Activated CD4-positive, alpha-beta T cell treated with anti-CD3 and anti-CD28 coated beads, Interleukin-2, amount 50 U/mL, for 24 hours (primary cell): ENCODE results near the gene LAMTOR5.

Experiments
- DNase-seq, 2 donors: peaks; one replicate each; pipeline ENCODE4 v3.0.0-alpha.2; 2020; ENCODE audit warnings: low read depth in 1 of 2, low spot score in 1 of 2

The LAMTOR5 gene

GRCh38 chr1:110390692-110391245, 16.7 kb downstream of the LAMTOR5 start, which contains the start of gene SLC16A4:
SLC16A4 (minus strand) TSS chr1:110391026; CDS start chr1:110389323, 1,703 bp downstream.
- DNase-seq = no peak

- no peak for DNase-seq
Observed at GRCh38 chr1:110390096-110390495, 17.4 kb downstream of the LAMTOR5 start.

DNA sequence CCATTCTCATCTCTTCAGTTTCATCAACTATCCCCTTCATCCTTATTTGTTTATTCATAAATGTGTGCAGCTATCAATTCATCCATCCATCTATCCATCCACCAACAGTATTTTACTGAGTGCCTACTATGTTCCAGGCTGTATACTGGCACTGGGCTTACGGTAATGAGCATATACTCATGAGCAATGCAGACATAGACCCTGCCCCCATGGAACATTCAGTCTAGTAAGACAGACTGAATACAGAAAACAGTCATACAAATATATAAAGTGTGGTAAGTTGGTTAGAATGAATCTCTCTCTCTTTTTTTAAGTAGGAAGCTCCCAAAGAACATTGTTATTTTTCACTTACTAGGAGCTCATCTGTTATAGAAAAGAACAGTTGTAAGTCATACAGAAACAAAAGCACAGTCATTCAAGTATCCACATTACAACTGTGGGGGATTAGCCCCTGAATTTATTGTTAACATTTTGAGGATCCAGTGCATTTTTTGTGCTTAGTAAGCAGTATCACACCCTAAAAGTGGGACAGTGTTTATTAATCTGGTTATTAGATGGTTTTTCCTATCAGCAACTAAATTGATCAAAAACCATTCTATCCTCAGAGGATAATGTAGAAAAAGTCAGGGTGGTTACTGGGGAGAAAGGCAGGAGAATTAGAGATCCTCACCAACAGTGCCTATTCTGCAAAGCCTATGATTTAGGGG, 20.3 kb downstream of the LAMTOR5 start:
- no peak for DNase-seq

DNA sequence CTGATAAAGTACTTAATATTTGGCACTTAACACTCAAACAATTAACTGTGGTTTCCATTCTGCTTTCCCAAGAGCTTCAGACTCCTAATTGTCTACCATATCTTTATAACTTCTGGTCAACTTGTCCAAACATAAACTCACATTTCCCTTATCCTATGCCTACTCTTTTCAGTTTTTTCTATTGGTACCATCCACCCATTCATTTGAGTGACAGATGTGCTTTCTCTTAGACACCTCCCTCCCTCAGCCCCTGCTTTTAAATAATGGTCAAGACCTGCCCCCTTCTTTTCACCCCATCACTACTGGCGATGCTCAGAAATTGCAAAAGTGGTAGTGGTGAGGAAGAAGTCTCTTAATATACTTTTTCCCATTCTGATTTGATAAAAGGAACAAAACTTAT, 22.1 kb downstream of the LAMTOR5 start:
- DNase-seq = no peak

- DNase-seq = no peak
Observed at GRCh38 chr1:110384581-110385321, 22.7 kb downstream of the LAMTOR5 start.

GRCh38 chr1:110383251-110383990, 24.1 kb downstream of the LAMTOR5 start:
- no peak for DNase-seq

GRCh38 chr1:110380672-110381283, 26.7 kb downstream of the LAMTOR5 start:
- no peak for DNase-seq

GRCh38 chr1:110375490-110375889, 32.0 kb downstream of the LAMTOR5 start:
- no peak for DNase-seq

DNA sequence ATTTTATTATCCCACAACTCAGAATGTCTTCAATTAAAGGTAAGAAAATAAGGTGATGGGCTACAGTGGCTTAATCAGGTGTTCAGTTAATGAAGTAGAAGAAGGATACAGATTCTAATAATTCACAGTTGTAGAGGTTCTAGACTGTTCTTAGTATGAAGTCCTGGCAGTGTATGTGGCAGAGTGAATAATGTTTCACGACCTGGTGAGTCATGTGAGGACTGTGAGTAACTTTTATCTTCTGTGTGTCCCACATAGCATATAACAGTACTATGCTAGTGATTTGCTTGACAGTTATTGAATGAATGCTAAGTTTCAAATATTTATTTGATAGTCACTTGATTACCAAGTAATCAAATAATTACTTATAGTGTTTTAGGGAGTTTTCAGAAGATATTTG, 36.7 kb downstream of the LAMTOR5 start:
- no peak for DNase-seq

GRCh38 chr1:110364221-110364620, 43.3 kb downstream of the LAMTOR5 start:
- no peak for DNase-seq

DNA sequence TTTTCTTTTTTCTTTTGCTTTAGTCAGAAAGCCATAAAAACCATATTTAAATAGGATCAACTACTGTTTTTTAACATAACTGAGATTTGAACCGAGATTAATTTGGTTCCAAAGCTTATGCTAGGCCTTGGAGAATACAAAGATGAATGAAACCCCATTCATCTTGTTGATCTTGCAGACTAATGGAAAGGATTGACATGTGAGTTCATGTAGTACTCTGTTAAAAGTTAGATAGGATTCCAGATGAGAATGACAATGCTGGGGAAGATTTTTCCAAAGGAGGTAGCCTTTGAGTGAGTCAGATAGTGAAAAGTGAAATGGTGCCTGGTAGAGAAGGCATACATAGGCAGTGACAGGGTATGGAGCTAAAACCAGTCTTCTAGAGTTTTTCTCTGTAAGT, 45.6 kb downstream of the LAMTOR5 start:
- DNase-seq = no peak

DNA sequence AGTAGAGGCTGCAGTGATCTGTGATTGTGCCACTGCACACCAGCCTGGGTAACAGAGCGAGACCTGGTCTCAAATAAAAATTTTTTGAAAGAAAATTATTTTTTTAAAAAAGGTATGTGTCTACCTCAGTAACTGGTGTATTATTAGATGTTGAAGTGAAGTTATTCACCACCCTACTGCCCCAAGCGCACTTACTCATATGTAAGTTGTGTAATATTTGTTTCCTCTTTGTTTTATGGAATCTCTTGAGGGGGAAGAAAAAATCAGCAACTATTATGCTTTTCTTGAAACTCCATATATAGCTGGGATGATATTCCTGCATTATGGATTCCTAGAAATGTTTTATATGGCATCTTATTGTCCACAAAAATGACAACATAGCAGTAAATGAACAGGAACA, 47.1 kb downstream of the LAMTOR5 start:
- no peak for DNase-seq

DNA sequence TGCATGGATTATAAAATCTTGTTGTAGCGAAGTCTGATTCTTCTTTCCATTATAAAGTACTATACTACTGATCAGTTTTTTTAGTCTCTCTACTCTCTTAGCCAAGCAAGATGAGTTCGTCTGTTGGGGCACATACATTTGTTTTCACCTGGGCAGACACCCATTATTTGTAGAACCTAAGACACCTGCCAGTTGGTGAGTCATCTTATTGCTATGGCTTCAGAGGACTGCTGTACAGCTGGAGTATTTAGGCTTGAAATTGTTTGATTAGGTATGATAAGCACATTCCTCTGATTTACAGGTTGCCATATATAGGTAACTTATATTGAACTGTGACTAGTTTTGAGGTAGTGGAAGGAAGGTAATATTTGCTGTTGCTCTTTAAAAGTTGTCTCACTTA, 51.1 kb downstream of the LAMTOR5 start:
- no peak for DNase-seq

DNA sequence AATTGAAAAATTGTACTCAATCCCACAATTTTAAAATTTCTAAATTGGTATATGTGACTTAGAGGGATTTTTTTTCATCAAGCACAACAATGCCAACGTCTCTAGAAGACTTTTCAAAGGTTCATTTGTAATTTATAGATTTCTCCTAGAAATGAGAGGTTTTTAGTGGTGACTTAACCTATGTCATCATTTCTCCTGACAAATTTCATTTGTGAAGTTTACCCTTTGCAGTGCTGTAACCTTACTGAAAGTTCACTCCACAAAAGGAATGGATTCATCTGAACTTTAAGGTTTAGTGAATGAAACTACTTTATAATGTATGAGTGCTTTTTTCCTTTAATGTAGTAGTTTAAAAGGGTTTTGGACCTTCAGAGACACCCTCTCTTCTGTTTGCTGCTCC, 52.2 kb downstream of the LAMTOR5 start:
- no peak for DNase-seq
